Measurements from ENCODE around the gene USP17L13.
"Not testable (repeated sequence)": the region's sequence is repeated elsewhere in the genome, so short reads cannot be mapped to it uniquely, and the experiment has no call there.

GRCh38 chr4:9253078-9253477 is 28.4 kb downstream of the USP17L13 start, which contains the start of gene USP17L19:
- TF ChIP-seq CTCF, EZH2, EZH2phosphoT487 (IDR thresholded peaks at IDR 0.05): not testable (repeated sequence)

Measured in neural progenitor cell (in vitro differentiated cells).